Measurements from ENCODE around the gene PLCG2. TPM values are rescaled to one million over a fixed set of nuclear protein-coding genes. Genes with fewer than 3 reads are reported as not detected.

The PLCG2 gene
- total RNA-seq, 1 experiment from 2014 or later = 14.4 TPM

DNA sequence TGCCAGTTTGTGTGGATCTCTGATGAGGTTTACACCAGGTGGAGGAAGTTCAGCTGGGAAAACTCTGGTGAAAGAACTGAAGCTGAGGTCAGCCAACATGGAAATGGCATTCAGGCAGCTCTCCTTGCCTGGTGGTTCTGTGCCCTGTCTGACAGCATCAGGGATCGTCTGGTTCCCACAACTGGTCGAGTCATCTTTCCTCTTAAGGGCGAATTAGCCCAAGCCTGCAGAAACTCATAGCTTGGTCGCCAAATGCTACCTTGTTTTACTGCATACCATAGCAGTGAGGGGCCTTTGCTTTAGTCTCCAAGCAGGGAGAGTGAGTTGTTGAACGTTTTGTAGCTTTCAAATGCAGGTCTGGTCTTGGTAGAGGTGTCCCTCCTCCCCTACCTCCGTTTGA, 7.2 kb downstream of the PLCG2 start:
- peaks cover 9% of the 10 kb centered on the region for H3K4me1 ChIP-seq
- H3K36me3 ChIP-seq (ENCODE audit: control insufficient read depth, insufficient read depth, low read length) = no peaks in the 10 kb centered on the region
- Mint-ChIP-seq H3K36me3 (ENCODE audit: insufficient read depth, unreplicated experiment) (peaks cover 2% of the 10 kb centered on the region), H3K27ac (ENCODE audit: unreplicated experiment) (no peak overlapping the region), H3K4me1 (ENCODE audit: low read depth, unreplicated experiment) (peaks cover 10% of the 10 kb centered on the region), H3K27me3 (ENCODE audit: insufficient read depth, unreplicated experiment) (no peaks in the 10 kb centered on the region), H3K4me3 (ENCODE audit: unreplicated experiment) (no peak overlapping the region), H3K9me3 (ENCODE audit: unreplicated experiment) (no peaks in the 10 kb centered on the region)
- no peaks in the 10 kb centered on the region for H3K27me3 ChIP-seq (replicated peaks; ENCODE audit: control insufficient read depth, insufficient read depth, low read length)
- H3K4me3 ChIP-seq (ENCODE audit: low read depth, low read length) = no peak overlapping the region
- intact Hi-C loops (cut with micrococcal nuclease; ENCODE audit: unreplicated experiment) = no loop called here
- no peaks in the 10 kb centered on the region for H3K9me3 ChIP-seq
- DNase-seq = no peak
- no TSS peak for BruUV-seq (replicated peaks)
- CTCF ChIA-PET = interaction anchor here (0.7 kb wide), 1 partner anchor 9 kb away, joined by 3 read pairs; no protein-coding TSS in a partner anchor
- TF ChIP-seq, protein P1, sequence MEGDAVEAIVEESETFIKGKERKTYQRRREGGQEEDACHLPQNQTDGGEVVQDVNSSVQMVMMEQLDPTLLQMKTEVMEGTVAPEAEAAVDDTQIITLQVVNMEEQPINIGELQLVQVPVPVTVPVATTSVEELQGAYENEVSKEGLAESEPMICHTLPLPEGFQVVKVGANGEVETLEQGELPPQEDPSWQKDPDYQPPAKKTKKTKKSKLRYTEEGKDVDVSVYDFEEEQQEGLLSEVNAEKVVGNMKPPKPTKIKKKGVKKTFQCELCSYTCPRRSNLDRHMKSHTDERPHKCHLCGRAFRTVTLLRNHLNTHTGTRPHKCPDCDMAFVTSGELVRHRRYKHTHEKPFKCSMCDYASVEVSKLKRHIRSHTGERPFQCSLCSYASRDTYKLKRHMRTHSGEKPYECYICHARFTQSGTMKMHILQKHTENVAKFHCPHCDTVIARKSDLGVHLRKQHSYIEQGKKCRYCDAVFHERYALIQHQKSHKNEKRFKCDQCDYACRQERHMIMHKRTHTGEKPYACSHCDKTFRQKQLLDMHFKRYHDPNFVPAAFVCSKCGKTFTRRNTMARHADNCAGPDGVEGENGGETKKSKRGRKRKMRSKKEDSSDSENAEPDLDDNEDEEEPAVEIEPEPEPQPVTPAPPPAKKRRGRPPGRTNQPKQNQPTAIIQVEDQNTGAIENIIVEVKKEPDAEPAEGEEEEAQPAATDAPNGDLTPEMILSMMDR (IDR thresholded peaks at IDR 0.05; ENCODE audit: insufficient read depth in 1 of 2, low read depth in 1 of 2, low read length in 1 of 2, severe bottlenecking in 1 of 2, unreplicated experiment in 1 of 2) = no peak
- POLR2A ChIA-PET = no interaction called here

DNA sequence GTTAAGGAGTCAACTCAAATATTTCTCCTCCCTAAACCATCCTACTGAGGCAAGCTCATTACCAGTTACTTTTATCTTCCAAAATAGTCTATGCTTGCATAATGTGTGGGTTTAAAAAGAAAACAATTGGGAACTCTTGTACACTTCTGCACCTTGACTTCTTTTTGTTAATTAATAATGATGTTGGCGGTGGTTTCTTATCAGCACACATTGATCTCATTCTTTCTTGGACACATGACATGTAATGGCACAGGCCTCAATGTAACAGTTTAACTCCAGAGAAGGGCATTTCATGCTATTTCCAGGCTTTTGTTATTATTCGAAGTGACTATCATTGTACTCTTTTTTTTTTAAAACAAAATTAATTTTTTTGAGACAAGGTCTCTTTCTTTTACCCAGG, 7.8 kb downstream of the PLCG2 start:
- Mint-ChIP-seq H3K9me3 (ENCODE audit: unreplicated experiment) (no peaks in the 10 kb centered on the region), H3K36me3 (ENCODE audit: insufficient read depth, unreplicated experiment) (no peaks in the 10 kb centered on the region), H3K4me1 (ENCODE audit: low read depth, unreplicated experiment) (peaks cover 10% of the 10 kb centered on the region), H3K27me3 (ENCODE audit: insufficient read depth, unreplicated experiment) (no peaks in the 10 kb centered on the region), H3K4me3 (ENCODE audit: unreplicated experiment) (no peak overlapping the region), H3K27ac (ENCODE audit: unreplicated experiment) (no peak overlapping the region)
- no peak for DNase-seq
- H3K27me3 ChIP-seq (replicated peaks; ENCODE audit: control insufficient read depth, insufficient read depth, low read length) = no peaks in the 10 kb centered on the region
- H3K4me3 ChIP-seq (ENCODE audit: low read depth, low read length) = no peak overlapping the region
- intact Hi-C loops (cut with micrococcal nuclease; ENCODE audit: unreplicated experiment) = no loop called here
- no peaks in the 10 kb centered on the region for H3K36me3 ChIP-seq (ENCODE audit: control insufficient read depth, insufficient read depth, low read length)
- POLR2A ChIA-PET = no interaction called here
- no peaks in the 10 kb centered on the region for H3K9me3 ChIP-seq
- no TSS peak for BruUV-seq (replicated peaks)
- CTCF ChIA-PET = interaction anchor here (0.7 kb wide), 1 partner anchor 9 kb away, joined by 3 read pairs; no protein-coding TSS in a partner anchor
- peaks cover 9% of the 10 kb centered on the region for H3K4me1 ChIP-seq
- TF ChIP-seq, protein P1 (IDR thresholded peaks at IDR 0.05; ENCODE audit: insufficient read depth in 1 of 2, low read depth in 1 of 2, low read length in 1 of 2, severe bottlenecking in 1 of 2, unreplicated experiment in 1 of 2) = no peak

DNA sequence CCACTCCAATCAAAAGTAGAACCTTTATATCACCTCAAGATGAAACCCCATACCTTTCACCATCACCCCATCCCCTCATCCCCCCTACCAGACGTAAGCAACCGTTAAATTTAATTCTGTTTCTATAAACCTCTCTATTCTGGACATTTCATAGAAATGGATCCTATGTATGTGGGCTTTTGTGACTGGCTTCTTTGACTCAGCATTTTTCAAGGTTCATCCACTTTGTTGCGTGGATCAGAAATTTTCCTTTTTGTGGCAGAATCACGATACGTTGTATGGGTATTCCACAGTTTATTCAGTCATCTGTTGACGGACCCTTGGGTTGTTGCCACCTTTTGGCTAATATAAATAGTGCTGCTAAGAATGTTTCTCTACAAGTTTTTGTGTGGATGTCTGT, 8.6 kb downstream of the PLCG2 start:
- H3K9me3 ChIP-seq = no peaks in the 10 kb centered on the region
- H3K4me3 ChIP-seq (ENCODE audit: low read depth, low read length) = no peak overlapping the region
- TF ChIP-seq, protein P1 (IDR thresholded peaks at IDR 0.05; ENCODE audit: insufficient read depth in 1 of 2, low read depth in 1 of 2, low read length in 1 of 2, severe bottlenecking in 1 of 2, unreplicated experiment in 1 of 2) = no peak
- CTCF ChIA-PET = no interaction called here
- no peak for DNase-seq
- intact Hi-C loops (cut with micrococcal nuclease; ENCODE audit: unreplicated experiment) = no loop called here
- H3K36me3 ChIP-seq (ENCODE audit: control insufficient read depth, insufficient read depth, low read length) = no peaks in the 10 kb centered on the region
- H3K36me3 Mint-ChIP-seq (ENCODE audit: insufficient read depth, unreplicated experiment) = no peaks in the 10 kb centered on the region
- POLR2A ChIA-PET = no interaction called here
- no peak overlapping the region for H3K4me3 Mint-ChIP-seq (ENCODE audit: unreplicated experiment)
- H3K9me3 Mint-ChIP-seq (ENCODE audit: unreplicated experiment) = no peaks in the 10 kb centered on the region
- peaks cover 9% of the 10 kb centered on the region for H3K4me1 ChIP-seq
- BruUV-seq (replicated peaks) = no TSS peak
- H3K4me1 Mint-ChIP-seq (ENCODE audit: low read depth, unreplicated experiment) = peaks cover 10% of the 10 kb centered on the region
- no peaks in the 10 kb centered on the region for H3K27me3 Mint-ChIP-seq (ENCODE audit: insufficient read depth, unreplicated experiment)
- no peak overlapping the region for H3K27ac Mint-ChIP-seq (ENCODE audit: unreplicated experiment)
- H3K27me3 ChIP-seq (replicated peaks; ENCODE audit: control insufficient read depth, insufficient read depth, low read length) = no peaks in the 10 kb centered on the region

All from Caco-2 (cell line).